ENCODE measurements around the gene ZNF850.
A peak's percentile ranks its signal among the peaks of the same experiment; 100 is the strongest.

ZNF850 gene

GRCh38 chr19:36772311-36773222 lies at the start of gene ZNF850:
ZNF850 (minus strand) TSS chr19:36772807; CDS start chr19:36762606, 10,201 bp downstream.
- H3K4me3 ChIP-seq (replicated peaks in 1 of 2; ENCODE audit: low read depth in 2 of 2, low read length in 2 of 2) = peak within 1 kb of the TSS; percentile 82 to 86
- no peak for TF ChIP-seq CTCF (IDR thresholded peaks at IDR 0.05; ENCODE audit: low read depth, low read length)
- peak; percentile 96 to 97 for DNase-seq (ENCODE audit: low read depth in 2 of 2)

- DNase-seq (ENCODE audit: low read depth in 2 of 2) = no peak
- no peak for TF ChIP-seq CTCF (IDR thresholded peaks at IDR 0.05; ENCODE audit: low read depth, low read length)
- no peak overlapping the region for H3K4me3 ChIP-seq (replicated peaks in 1 of 2; ENCODE audit: low read depth in 2 of 2, low read length in 2 of 2)
Measured at GRCh38 chr19:36821758-36822157, 49.2 kb upstream of the ZNF850 start.

- TF ChIP-seq CTCF (IDR thresholded peaks at IDR 0.05; ENCODE audit: low read depth, low read length) = no peak
- DNase-seq (ENCODE audit: low read depth in 2 of 2) = peak; percentile 1 to 13
- H3K4me3 ChIP-seq (replicated peaks in 1 of 2; ENCODE audit: low read depth in 2 of 2, low read length in 2 of 2) = no peak overlapping the region
Measured at GRCh38 chr19:36819130-36819630, 46.6 kb upstream of the ZNF850 start.

- no peak for DNase-seq (ENCODE audit: low read depth in 2 of 2)
- TF ChIP-seq CTCF (IDR thresholded peaks at IDR 0.05; ENCODE audit: low read depth, low read length) = no peak
- H3K4me3 ChIP-seq (replicated peaks in 1 of 2; ENCODE audit: low read depth in 2 of 2, low read length in 2 of 2) = no peak overlapping the region
Measured at GRCh38 chr19:36807029-36807428, 34.4 kb upstream of the ZNF850 start.

- no peak for TF ChIP-seq CTCF (IDR thresholded peaks at IDR 0.05; ENCODE audit: low read depth, low read length)
- no peak for DNase-seq (ENCODE audit: low read depth in 2 of 2)
- H3K4me3 ChIP-seq (replicated peaks in 1 of 2; ENCODE audit: low read depth in 2 of 2, low read length in 2 of 2) = no peak overlapping the region
Measured at GRCh38 chr19:36805364-36805763, 32.8 kb upstream of the ZNF850 start.

GRCh38 chr19:36797786-36798108 lies 25.1 kb upstream of the ZNF850 start:
- H3K4me3 ChIP-seq (replicated peaks in 1 of 2; ENCODE audit: low read depth in 2 of 2, low read length in 2 of 2) = peak overlapping the region; percentile 75 to 79
- no peak for TF ChIP-seq CTCF (IDR thresholded peaks at IDR 0.05; ENCODE audit: low read depth, low read length)
- DNase-seq (ENCODE audit: low read depth in 2 of 2) = no peak
